Loucy (cell line): ENCODE measurements around the gene TXN.

Experiments used
- EZH2phosphoT487 ChIP-seq: fragments of 200-600 bp; IDR thresholded peaks from 2 replicates; pipeline ENCODE4 v1.6.1; 2018; ENCODE audit warnings: antibody characterized with exemption, mild to moderate bottlenecking, moderate library complexity, borderline replicate concordance
- TF ChIP-seq, protein P1 (sequence below): fragments of 200-600 bp; sonication (generic); conservative IDR thresholded peaks from 2 replicates; pipeline ENCODE4 v1.5.1; 2014; ENCODE audit warnings: mild to moderate bottlenecking, antibody characterized with exemption, low read length

DNA sequence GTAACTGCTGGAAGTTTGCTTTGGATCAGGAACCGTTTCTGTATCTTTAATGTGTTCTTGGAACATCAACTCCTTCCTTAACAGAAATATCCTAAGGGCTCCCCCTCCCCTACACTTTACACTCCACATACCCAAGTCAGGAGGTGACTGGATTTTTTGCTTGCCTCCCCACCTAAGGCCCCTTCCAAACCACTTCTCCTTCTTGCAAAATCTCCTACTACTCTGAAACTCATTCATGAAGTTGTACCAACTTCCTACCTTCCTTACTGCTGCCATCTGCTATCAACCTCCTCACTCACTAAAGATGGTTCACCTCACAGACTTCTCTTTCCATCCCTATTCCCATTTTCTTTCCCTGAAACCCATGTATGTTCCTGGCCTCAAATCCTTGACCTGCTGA, 16.1 kb downstream of the TXN start:
- TF ChIP-seq, protein P1, sequence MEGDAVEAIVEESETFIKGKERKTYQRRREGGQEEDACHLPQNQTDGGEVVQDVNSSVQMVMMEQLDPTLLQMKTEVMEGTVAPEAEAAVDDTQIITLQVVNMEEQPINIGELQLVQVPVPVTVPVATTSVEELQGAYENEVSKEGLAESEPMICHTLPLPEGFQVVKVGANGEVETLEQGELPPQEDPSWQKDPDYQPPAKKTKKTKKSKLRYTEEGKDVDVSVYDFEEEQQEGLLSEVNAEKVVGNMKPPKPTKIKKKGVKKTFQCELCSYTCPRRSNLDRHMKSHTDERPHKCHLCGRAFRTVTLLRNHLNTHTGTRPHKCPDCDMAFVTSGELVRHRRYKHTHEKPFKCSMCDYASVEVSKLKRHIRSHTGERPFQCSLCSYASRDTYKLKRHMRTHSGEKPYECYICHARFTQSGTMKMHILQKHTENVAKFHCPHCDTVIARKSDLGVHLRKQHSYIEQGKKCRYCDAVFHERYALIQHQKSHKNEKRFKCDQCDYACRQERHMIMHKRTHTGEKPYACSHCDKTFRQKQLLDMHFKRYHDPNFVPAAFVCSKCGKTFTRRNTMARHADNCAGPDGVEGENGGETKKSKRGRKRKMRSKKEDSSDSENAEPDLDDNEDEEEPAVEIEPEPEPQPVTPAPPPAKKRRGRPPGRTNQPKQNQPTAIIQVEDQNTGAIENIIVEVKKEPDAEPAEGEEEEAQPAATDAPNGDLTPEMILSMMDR = no peak
- TF ChIP-seq EZH2phosphoT487 = no peak
